ENCODE data around the gene NDUFAB1. TPM values are rescaled to one million over a fixed set of nuclear protein-coding genes. Genes with fewer than 3 reads are reported as not detected.

The NDUFAB1 gene
- total and polyA plus RNA-seq, 2 experiments from 2014 or later = 119 to 243 TPM

DNA sequence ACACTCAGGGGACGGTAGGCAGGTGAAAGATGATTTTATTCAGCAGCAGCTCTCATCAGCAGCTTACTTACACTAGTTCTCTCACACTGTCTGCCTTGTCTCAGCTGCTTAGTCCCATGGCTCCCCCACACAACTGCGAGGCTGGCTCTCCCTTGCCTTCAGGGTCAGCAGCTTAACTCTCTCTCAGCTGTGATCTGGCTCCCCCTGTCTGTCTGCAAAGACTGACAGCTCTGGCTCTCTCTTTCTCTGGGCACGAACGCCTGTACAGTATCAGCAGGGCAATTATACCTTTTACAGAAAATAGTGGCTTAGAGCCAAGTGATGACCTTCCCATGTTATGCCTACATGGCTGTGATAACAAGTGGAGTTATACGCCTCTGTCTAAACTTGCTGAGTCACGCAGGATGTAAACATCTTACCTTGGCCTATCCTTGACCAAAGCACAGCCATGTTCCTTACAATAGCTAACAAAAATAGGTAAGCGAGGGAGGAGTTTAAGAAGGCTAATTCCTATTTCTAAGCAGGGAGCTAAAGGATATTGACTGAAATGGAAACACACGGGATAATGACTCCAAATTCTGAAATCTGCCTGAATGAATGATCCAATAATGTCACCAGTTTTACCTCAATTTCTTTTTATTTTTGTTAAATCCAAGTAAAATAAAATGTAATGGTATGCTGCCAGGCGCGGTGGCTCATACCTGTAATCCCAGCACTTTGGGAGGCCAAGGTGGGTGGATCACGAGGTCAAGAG, 1.1 kb upstream of the NDUFAB1 start:
- 77% methylated on average over 11 of the region's 11 CpGs for WGBS (ENCODE audit: low lambda C conversion rate, missing lambda C conversion rate)
- peak; percentile 63 for DNase-seq (ENCODE audit: low spot score)
- peak overlapping the region; percentile 78 for H2AFZ ChIP-seq
- H3K9me3 ChIP-seq (ENCODE audit: low read depth) = no peaks in the 10 kb centered on the region
- no peaks in the 10 kb centered on the region for H3K9me2 ChIP-seq (replicated peaks; ENCODE audit: insufficient read depth)
- no peaks in the 10 kb centered on the region for H3K36me3 ChIP-seq (replicated peaks; ENCODE audit: insufficient read depth, low read depth)
- TF ChIP-seq EZH2phosphoT487 (IDR thresholded peaks at IDR 0.05; ENCODE audit: low read depth, severe bottlenecking, unreplicated experiment) (no peak), EZH2 (IDR thresholded peaks at IDR 0.05; ENCODE audit: borderline replicate concordance) (no peak)
- TF ChIP-seq, protein P1, sequence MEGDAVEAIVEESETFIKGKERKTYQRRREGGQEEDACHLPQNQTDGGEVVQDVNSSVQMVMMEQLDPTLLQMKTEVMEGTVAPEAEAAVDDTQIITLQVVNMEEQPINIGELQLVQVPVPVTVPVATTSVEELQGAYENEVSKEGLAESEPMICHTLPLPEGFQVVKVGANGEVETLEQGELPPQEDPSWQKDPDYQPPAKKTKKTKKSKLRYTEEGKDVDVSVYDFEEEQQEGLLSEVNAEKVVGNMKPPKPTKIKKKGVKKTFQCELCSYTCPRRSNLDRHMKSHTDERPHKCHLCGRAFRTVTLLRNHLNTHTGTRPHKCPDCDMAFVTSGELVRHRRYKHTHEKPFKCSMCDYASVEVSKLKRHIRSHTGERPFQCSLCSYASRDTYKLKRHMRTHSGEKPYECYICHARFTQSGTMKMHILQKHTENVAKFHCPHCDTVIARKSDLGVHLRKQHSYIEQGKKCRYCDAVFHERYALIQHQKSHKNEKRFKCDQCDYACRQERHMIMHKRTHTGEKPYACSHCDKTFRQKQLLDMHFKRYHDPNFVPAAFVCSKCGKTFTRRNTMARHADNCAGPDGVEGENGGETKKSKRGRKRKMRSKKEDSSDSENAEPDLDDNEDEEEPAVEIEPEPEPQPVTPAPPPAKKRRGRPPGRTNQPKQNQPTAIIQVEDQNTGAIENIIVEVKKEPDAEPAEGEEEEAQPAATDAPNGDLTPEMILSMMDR (IDR thresholded peaks at IDR 0.05; ENCODE audit: poor library complexity) = peak; percentile 39
- H3K4me3 ChIP-seq = no peak overlapping the region
- H4K20me1 ChIP-seq (ENCODE audit: insufficient read depth, poor library complexity, severe bottlenecking) = peaks cover 6% of the 10 kb centered on the region
- peaks cover 10% of the 10 kb centered on the region for H3K4me1 ChIP-seq (ENCODE audit: insufficient read depth)
- peak overlapping the region; percentile 31 for H3K27ac ChIP-seq
- H3K79me2 ChIP-seq = peaks cover 39% of the 10 kb centered on the region
- no peaks in the 10 kb centered on the region for H3K27me3 ChIP-seq
- H3K4me2 ChIP-seq = peak overlapping the region; percentile 72

DNA sequence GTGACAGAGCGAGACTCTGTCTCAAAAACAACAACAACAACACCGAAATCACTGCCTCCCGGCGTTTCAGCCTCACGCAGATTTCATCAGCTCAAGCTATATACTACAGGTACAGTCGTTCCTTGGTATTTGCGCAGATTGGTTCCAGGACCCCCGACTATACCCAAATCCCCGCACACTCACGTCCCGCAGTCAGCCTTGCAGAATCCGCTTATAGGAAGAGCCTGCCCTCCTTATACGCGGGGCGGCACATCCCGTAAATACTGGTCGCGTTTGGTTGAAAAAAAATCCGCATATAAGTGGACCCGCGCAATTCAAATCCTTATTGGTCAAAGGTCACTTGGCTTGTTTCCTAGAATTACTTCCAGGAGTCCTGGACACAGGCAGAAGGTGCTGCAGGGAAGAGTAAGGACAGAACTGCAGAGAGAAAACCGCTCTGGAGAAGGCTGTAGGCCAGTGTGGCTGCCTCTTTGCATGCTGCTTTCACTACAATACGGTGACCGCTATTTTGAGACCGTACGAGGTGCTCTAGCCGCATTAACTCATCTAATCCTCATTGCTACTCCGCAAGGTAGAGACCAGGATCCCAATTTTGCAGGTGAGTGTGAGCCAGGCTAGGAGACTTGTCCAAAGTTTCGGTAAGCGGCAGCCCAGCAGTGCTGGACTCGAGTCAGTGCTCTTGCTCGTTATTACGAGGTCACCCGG, 718 bp downstream of the NDUFAB1 start:
- Histone ChIP-seq H3K27ac (peak overlapping the region; percentile 80), H3K27me3 (no peaks in the 10 kb centered on the region), H4K20me1 (ENCODE audit: insufficient read depth, poor library complexity, severe bottlenecking) (peaks cover 14% of the 10 kb centered on the region), H3K4me3 (peak overlapping the region; percentile 96), H3K36me3 (replicated peaks; ENCODE audit: insufficient read depth, low read depth) (no peaks in the 10 kb centered on the region), H3K9me3 (ENCODE audit: low read depth) (no peaks in the 10 kb centered on the region), H3K79me2 (peaks cover 56% of the 10 kb centered on the region), H3K9me2 (replicated peaks; ENCODE audit: insufficient read depth) (no peaks in the 10 kb centered on the region), H3K4me2 (peak overlapping the region; percentile 99), H3K4me1 (ENCODE audit: insufficient read depth) (peaks cover 10% of the 10 kb centered on the region), H2AFZ (peak overlapping the region; percentile 91)
- 18% methylated on average over 34 of the region's 34 CpGs for WGBS (ENCODE audit: low lambda C conversion rate, missing lambda C conversion rate)
- DNase-seq (ENCODE audit: low spot score) = peak; percentile 34
- TF ChIP-seq EZH2phosphoT487 (IDR thresholded peaks at IDR 0.05; ENCODE audit: low read depth, severe bottlenecking, unreplicated experiment) = no peak
- TF ChIP-seq, protein P1 (IDR thresholded peaks at IDR 0.05; ENCODE audit: poor library complexity) = no peak
- TF ChIP-seq EZH2 (IDR thresholded peaks at IDR 0.05; ENCODE audit: borderline replicate concordance) = no peak

DNA sequence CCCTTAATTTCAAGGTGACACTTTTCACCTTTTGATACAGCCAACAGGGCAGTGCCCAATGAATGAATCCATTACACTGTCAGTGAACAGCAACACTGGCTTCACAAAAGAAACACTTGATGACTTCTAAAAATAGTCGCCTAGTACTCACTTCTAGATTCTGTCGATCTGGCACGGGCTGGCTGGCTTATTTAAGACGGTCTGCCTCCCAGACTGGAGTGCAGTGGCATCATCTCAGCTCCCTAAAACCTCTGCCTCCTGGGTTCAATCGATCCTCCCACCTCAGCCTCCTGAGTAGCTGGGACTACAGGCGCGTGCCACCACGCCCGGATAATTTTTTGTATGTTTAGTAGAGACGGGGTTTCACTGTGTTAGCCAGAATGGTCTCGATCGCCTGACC, 1.9 kb downstream of the NDUFAB1 start:
- H2AFZ ChIP-seq = no peak overlapping the region
- no peaks in the 10 kb centered on the region for H3K9me3 ChIP-seq (ENCODE audit: low read depth)
- no peaks in the 10 kb centered on the region for H3K27me3 ChIP-seq
- H3K4me1 ChIP-seq (ENCODE audit: insufficient read depth) = peaks cover 10% of the 10 kb centered on the region
- peak overlapping the region; percentile 99 for H3K4me2 ChIP-seq
- TF ChIP-seq EZH2phosphoT487 (IDR thresholded peaks at IDR 0.05; ENCODE audit: low read depth, severe bottlenecking, unreplicated experiment) (no peak), EZH2 (IDR thresholded peaks at IDR 0.05; ENCODE audit: borderline replicate concordance) (no peak)
- TF ChIP-seq, protein P1 (IDR thresholded peaks at IDR 0.05; ENCODE audit: poor library complexity) = no peak
- H3K4me3 ChIP-seq = no peak overlapping the region
- peaks cover 14% of the 10 kb centered on the region for H4K20me1 ChIP-seq (ENCODE audit: insufficient read depth, poor library complexity, severe bottlenecking)
- H3K9me2 ChIP-seq (replicated peaks; ENCODE audit: insufficient read depth) = no peaks in the 10 kb centered on the region
- H3K79me2 ChIP-seq = peaks cover 69% of the 10 kb centered on the region
- 97% methylated on average over 12 of the region's 12 CpGs for WGBS (ENCODE audit: low lambda C conversion rate, missing lambda C conversion rate)
- DNase-seq (ENCODE audit: low spot score) = no peak
- no peak overlapping the region for H3K27ac ChIP-seq
- no peaks in the 10 kb centered on the region for H3K36me3 ChIP-seq (replicated peaks; ENCODE audit: insufficient read depth, low read depth)

All from hepatocyte (in vitro differentiated cells).